ENCODE measurements around the gene FOSB. TPM values are rescaled to one million over a fixed set of nuclear protein-coding genes. Genes with fewer than 3 reads are reported as not detected.

Gene FOSB
- total and polyA plus RNA-seq, 2 donors from 2014 or later, result 0.73 to 0.98 TPM

DNA sequence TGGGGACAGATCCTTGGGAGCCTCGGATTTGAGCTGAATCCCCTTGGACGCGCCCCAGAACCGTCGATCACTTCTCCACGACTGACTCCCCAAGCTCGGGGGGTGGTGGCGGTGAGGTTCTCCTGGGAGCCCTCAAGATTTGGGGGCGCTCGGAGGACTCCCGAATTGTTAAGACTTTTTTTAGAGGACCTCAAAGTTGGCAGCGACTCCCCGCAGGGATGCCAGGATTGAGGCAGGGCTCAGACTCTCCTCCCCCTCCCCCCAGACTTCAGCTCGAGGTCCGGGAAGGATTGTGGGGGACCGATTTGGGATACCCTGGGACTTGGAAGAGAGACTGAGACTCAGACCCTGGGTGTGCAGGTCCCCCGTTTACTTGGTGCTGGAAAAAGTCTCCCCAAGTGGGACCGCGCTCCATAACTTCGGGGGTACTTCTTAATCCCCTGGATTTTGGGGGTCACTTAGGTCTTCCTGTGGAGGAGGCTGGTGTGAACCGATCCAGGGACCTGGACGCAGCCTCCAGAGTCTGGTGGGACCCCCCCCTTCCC lies 40.1 kb downstream of the FOSB start:
- Histone ChIP-seq H3K9me3 (ENCODE audit: control insufficient read depth in 2 of 3, insufficient read depth in 1 of 3, low read length in 3 of 3) (no peaks in the 10 kb centered on the region), H3K27me3 (ENCODE audit: control insufficient read depth, insufficient read depth, low read length) (no peaks in the 10 kb centered on the region), H3K36me3 (ENCODE audit: control insufficient read depth in 2 of 3, insufficient read depth in 3 of 3, low read length in 3 of 3) (no peaks in the 10 kb centered on the region), H3K4me1 (ENCODE audit: control insufficient read depth in 2 of 3, insufficient read depth in 2 of 3, low read depth in 1 of 3, low read length in 3 of 3) (peaks cover 0 to 8% (median 0%) of the 10 kb centered on the region in 3 donors), H3K27ac (ENCODE audit: low read depth in 2 of 2, low read length in 2 of 2) (peak overlapping the region; percentile 87 to 90), H3K9ac (ENCODE audit: low read length in 3 of 3) (peak overlapping the region; percentile 42 to 96 (median 64)), H3K4me3 (ENCODE audit: low read length in 3 of 3) (peak overlapping the region; percentile 60 to 88 (median 79))
- FAIRE-seq (no peak), DNase-seq (peak in 3 of 5 donors; percentile 12 to 69 (median 53))
- intact Hi-C loops (cut with DNase I), result no loop called here
- TF ChIP-seq, protein P1, sequence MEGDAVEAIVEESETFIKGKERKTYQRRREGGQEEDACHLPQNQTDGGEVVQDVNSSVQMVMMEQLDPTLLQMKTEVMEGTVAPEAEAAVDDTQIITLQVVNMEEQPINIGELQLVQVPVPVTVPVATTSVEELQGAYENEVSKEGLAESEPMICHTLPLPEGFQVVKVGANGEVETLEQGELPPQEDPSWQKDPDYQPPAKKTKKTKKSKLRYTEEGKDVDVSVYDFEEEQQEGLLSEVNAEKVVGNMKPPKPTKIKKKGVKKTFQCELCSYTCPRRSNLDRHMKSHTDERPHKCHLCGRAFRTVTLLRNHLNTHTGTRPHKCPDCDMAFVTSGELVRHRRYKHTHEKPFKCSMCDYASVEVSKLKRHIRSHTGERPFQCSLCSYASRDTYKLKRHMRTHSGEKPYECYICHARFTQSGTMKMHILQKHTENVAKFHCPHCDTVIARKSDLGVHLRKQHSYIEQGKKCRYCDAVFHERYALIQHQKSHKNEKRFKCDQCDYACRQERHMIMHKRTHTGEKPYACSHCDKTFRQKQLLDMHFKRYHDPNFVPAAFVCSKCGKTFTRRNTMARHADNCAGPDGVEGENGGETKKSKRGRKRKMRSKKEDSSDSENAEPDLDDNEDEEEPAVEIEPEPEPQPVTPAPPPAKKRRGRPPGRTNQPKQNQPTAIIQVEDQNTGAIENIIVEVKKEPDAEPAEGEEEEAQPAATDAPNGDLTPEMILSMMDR (IDR thresholded peaks at IDR 0.05; ENCODE audit: borderline replicate concordance, extremely low read depth, insufficient read depth), result no peak

DNA sequence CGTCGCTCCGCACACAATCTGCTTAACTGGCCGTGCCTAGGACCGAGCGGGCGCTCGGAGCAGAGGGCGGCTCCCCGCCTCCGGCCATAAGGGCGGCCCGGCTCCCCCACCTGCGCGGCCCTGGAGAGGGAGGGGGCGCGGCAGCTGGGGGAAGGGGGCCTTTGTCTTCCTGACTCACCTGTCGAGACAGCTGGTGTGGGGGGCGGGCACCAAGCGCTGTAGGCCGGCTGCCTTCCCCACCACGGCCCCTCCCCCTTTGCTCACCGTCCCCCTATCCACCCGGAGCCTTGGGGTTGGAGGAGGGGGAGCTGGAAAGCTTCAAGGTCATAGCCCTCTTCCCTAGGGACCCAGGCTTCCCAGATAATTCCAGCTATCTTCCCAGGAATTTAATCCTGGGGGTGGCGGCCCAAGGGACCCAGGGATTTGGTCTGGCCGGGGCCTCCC lies 40.6 kb downstream of the FOSB start:
- Histone ChIP-seq H3K27ac (ENCODE audit: low read depth in 2 of 2, low read length in 2 of 2) (peak overlapping the region; percentile 87 to 90), H3K4me3 (ENCODE audit: low read length in 3 of 3) (peak overlapping the region; percentile 60 to 88 (median 80)), H3K9me3 (ENCODE audit: control insufficient read depth in 2 of 3, insufficient read depth in 1 of 3, low read length in 3 of 3) (no peaks in the 10 kb centered on the region), H3K9ac (ENCODE audit: low read length in 3 of 3) (peak overlapping the region in 2 of 3 donors; percentile 73 to 96), H3K4me1 (ENCODE audit: control insufficient read depth in 2 of 3, insufficient read depth in 2 of 3, low read depth in 1 of 3, low read length in 3 of 3) (peaks cover 0 to 8% (median 0%) of the 10 kb centered on the region in 3 donors), H3K36me3 (ENCODE audit: control insufficient read depth in 2 of 3, insufficient read depth in 3 of 3, low read length in 3 of 3) (no peaks in the 10 kb centered on the region), H3K27me3 (ENCODE audit: control insufficient read depth, insufficient read depth, low read length) (no peaks in the 10 kb centered on the region)
- FAIRE-seq (no peak), DNase-seq (peak; percentile 43 to 89 (median 63))
- intact Hi-C loops (cut with DNase I), result no loop called here
- TF ChIP-seq, protein P1 (IDR thresholded peaks at IDR 0.05; ENCODE audit: borderline replicate concordance, extremely low read depth, insufficient read depth), result no peak

DNA sequence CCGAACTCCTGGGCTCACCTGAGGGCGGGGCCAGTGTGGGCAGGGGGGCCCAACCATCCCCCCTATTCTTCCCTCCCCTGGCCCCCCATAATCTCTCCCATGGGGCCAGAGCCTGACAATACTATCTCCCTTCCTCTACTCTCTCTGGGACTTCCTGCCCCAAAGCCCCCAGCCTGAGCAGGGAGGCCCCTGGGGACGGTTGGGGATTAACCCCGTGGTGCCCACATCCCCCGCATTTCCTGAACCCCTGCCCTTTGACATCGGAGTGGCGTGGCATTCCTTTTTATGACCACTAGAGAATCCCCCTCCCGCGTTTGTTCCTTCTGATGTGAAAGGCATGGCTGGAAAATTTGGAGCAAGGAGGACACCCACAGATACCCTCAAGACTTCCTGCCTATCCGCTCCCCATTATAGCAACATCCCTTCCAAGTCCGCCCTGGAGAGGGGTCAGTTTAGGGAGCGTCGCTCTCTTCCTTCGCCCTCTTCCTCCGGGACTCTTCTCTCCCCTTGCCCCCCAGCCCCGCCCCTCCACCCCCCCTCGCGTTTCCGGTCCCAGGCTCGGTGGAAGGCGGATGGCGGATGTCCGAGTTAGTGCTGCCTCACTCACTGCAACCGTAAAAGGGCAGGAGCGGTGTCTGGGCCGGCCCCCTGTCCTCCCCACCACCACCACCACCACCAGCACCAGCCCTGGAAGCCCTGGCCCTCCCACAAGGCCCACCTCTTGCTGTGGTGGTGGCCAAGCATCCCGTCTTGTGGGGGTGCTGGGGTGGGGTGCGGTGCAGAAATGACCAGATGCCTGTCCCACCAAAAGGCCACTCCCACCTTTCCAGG lies 41.3 kb downstream of the FOSB start:
- peak in 4 of 5 donors; percentile 59 to 94 (median 79) for DNase-seq
- TF ChIP-seq, protein P1 (IDR thresholded peaks at IDR 0.05; ENCODE audit: borderline replicate concordance, extremely low read depth, insufficient read depth), result no peak
- no peak for FAIRE-seq
- H3K9me3 ChIP-seq (ENCODE audit: control insufficient read depth in 2 of 3, insufficient read depth in 1 of 3, low read length in 3 of 3), result no peaks in the 10 kb centered on the region
- H3K4me3 ChIP-seq (ENCODE audit: low read length in 3 of 3), result peak overlapping the region; percentile 62 to 88 (median 80)
- peaks cover 0 to 12% (median 4%) of the 10 kb centered on the region in 3 donors for H3K4me1 ChIP-seq (ENCODE audit: control insufficient read depth in 2 of 3, insufficient read depth in 2 of 3, low read depth in 1 of 3, low read length in 3 of 3)
- peak overlapping the region; percentile 87 to 90 for H3K27ac ChIP-seq (ENCODE audit: low read depth in 2 of 2, low read length in 2 of 2)
- H3K9ac ChIP-seq (ENCODE audit: low read length in 3 of 3), result peak overlapping the region in 2 of 3 donors; percentile 73 to 96
- H3K27me3 ChIP-seq (ENCODE audit: control insufficient read depth, insufficient read depth, low read length), result no peaks in the 10 kb centered on the region
- H3K36me3 ChIP-seq (ENCODE audit: control insufficient read depth in 2 of 3, insufficient read depth in 3 of 3, low read length in 3 of 3), result no peaks in the 10 kb centered on the region
- intact Hi-C loops (cut with DNase I), result no loop called here

Measured in kidney (tissue), 14 donors.